Activated naive CD8-positive, alpha-beta T cell treated with anti-CD3 and anti-CD28 coated beads, Interleukin-2, amount 10 ng/mL, durations not matched to agents 7 days and 5 days (primary cell): ENCODE results near the gene TSR2. TPM values are rescaled to one million over a fixed set of nuclear protein-coding genes. Genes with fewer than 3 reads are reported as not detected.

ENCODE experiments used
- ATAC-seq: fragments of 150-1000 bp; cut with Tn5 transposase; one replicate; pipeline ENCODE4 v1.10.0; 2021; ENCODE audit warnings: low read depth, moderate library complexity
- POLR2A ChIA-PET: fragments of 350-600 bp; sonication (Branson Sonifier 250); formaldehyde crosslinking; loops from one replicate; lab custom pipeline; 2021; ENCODE audit warnings: antibody characterized with exemption; lab: Charles Lee
- DNase-seq: peaks from one replicate; pipeline ENCODE4 v3.0.0; 2021
- H3K27ac Mint-ChIP-seq: one replicate; pipeline ENCODE4 v1.8.0; 2022; ENCODE audit warnings: mild to moderate bottlenecking, mixed read lengths
- H3K27me3 Mint-ChIP-seq: one replicate; pipeline ENCODE4 v1.8.0; 2022; ENCODE audit warnings: mild to moderate bottlenecking, moderate library complexity, mixed read lengths
- H3K36me3 Mint-ChIP-seq: one replicate; pipeline ENCODE4 v1.8.0; 2021; ENCODE audit warnings: mild to moderate bottlenecking, mixed read lengths
- H3K4me1 Mint-ChIP-seq: one replicate; pipeline ENCODE4 v1.8.0; 2021; ENCODE audit warnings: mixed read lengths
- H3K4me3 Mint-ChIP-seq: one replicate; pipeline ENCODE4 v1.8.0; 2022; ENCODE audit warnings: mild to moderate bottlenecking, moderate library complexity, mixed read lengths
- H3K9me3 Mint-ChIP-seq: one replicate; pipeline ENCODE4 v1.8.0; 2021; ENCODE audit warnings: mixed read lengths
- total RNA-seq, 2 experiments: library from RNA; stranded (reverse); gene quantifications; one replicate each; pipeline ENCODE4 v1.2.3, GENCODE V29; 2021

The TSR2 gene
- total RNA-seq, 2 experiments from 2014 or later = 32.4 to 33.8 TPM

- no peaks in the 10 kb centered on the region for H3K27me3 Mint-ChIP-seq
- H3K36me3 Mint-ChIP-seq = no peaks in the 10 kb centered on the region
- peaks cover 4% of the 10 kb centered on the region for H3K4me1 Mint-ChIP-seq
- no peak overlapping the region for H3K27ac Mint-ChIP-seq
- DNase-seq (no peak), ATAC-seq (no peak)
- POLR2A ChIA-PET = no interaction called here
- H3K9me3 Mint-ChIP-seq = no peaks in the 10 kb centered on the region
- H3K4me3 Mint-ChIP-seq = no peak overlapping the region
Observed at GRCh38 chrX:54435121-54435520, 5.1 kb upstream of the TSR2 start.

GRCh38 chrX:54442790-54443189 lies 2.6 kb downstream of the TSR2 start:
- Mint-ChIP-seq H3K4me1 (peaks cover 13% of the 10 kb centered on the region), H3K36me3 (peaks cover 6% of the 10 kb centered on the region), H3K27ac (no peak overlapping the region), H3K9me3 (no peaks in the 10 kb centered on the region), H3K27me3 (no peaks in the 10 kb centered on the region), H3K4me3 (no peak overlapping the region)
- DNase-seq (no peak), ATAC-seq (no peak)
- POLR2A ChIA-PET = no interaction called here

- Mint-ChIP-seq H3K4me3 (no peak overlapping the region), H3K27ac (no peak overlapping the region), H3K27me3 (no peaks in the 10 kb centered on the region), H3K36me3 (peaks cover 6% of the 10 kb centered on the region), H3K4me1 (peaks cover 13% of the 10 kb centered on the region), H3K9me3 (no peaks in the 10 kb centered on the region)
- POLR2A ChIA-PET = no interaction called here
- DNase-seq = no peak
- ATAC-seq = no peak
Observed at GRCh38 chrX:54444752-54445151, 4.5 kb downstream of the TSR2 start.

- no peak overlapping the region for H3K4me3 Mint-ChIP-seq
- no peaks in the 10 kb centered on the region for H3K9me3 Mint-ChIP-seq
- no peak for ATAC-seq
- no peak overlapping the region for H3K27ac Mint-ChIP-seq
- no peak for DNase-seq
- POLR2A ChIA-PET = interaction anchor here (0.6 kb wide), 1 partner anchor 50 kb away, joined by 3 read pairs; no protein-coding TSS in a partner anchor
- no peaks in the 10 kb centered on the region for H3K27me3 Mint-ChIP-seq
- H3K4me1 Mint-ChIP-seq = peaks cover 10% of the 10 kb centered on the region
- H3K36me3 Mint-ChIP-seq = peaks cover 6% of the 10 kb centered on the region
Observed at GRCh38 chrX:54446084-54446483, 5.9 kb downstream of the TSR2 start.

- peaks cover 6% of the 10 kb centered on the region for H3K36me3 Mint-ChIP-seq
- no peak overlapping the region for H3K27ac Mint-ChIP-seq
- POLR2A ChIA-PET = no interaction called here
- H3K4me1 Mint-ChIP-seq = no peaks in the 10 kb centered on the region
- no peaks in the 10 kb centered on the region for H3K27me3 Mint-ChIP-seq
- no peak for ATAC-seq
- H3K9me3 Mint-ChIP-seq = no peaks in the 10 kb centered on the region
- no peak overlapping the region for H3K4me3 Mint-ChIP-seq
- DNase-seq = no peak
Observed at GRCh38 chrX:54447461-54447860, 7.3 kb downstream of the TSR2 start.

DNA sequence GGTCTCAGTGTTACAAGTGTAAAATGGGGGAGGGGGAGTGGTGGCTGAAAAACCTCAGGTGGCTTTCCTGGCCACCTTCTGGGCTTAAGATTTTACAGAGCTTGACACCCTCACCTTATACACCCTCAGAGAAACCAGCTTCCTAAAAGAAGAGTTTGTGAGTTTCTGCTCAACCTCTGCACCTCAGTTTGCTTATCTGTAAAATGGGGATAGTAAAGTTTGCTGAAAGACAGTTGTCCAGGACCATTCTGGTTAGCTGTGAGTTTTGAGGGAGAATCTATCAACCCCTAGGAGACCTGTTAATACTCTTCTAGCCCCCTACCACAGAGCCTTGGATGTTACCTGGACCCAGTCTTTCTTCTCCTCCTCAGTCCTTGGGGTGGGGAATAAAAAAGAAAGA lies 9.7 kb downstream of the TSR2 start:
- DNase-seq (no peak), ATAC-seq (no peak)
- POLR2A ChIA-PET = no interaction called here
- no peak overlapping the region for H3K4me3 Mint-ChIP-seq
- no peaks in the 10 kb centered on the region for H3K36me3 Mint-ChIP-seq
- no peaks in the 10 kb centered on the region for H3K9me3 Mint-ChIP-seq
- no peak overlapping the region for H3K27ac Mint-ChIP-seq
- H3K27me3 Mint-ChIP-seq = no peaks in the 10 kb centered on the region
- no peaks in the 10 kb centered on the region for H3K4me1 Mint-ChIP-seq

DNA sequence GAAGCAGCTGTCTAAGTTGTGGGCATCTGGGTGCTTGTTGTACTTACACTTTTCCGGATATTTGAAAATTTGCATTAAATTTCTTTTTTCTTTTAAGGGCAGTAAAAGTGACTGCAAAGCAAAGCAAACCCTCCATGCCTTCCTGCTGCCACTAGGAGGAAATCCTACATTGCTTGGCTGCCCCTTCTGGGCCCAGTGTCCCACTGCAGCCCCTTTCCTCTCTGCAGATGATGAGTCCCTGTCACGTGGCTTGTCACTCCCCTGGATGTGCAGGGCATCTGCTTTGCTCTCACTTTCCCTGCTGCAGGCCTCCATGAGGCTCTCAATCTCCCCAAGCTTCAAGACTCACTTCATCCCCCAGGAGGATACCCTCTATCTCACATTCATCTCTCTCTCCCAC lies 12.7 kb downstream of the TSR2 start:
- no peaks in the 10 kb centered on the region for H3K4me1 Mint-ChIP-seq
- no peak overlapping the region for H3K27ac Mint-ChIP-seq
- POLR2A ChIA-PET = no interaction called here
- no peak for ATAC-seq
- no peaks in the 10 kb centered on the region for H3K36me3 Mint-ChIP-seq
- DNase-seq = no peak
- H3K4me3 Mint-ChIP-seq = no peak overlapping the region
- no peaks in the 10 kb centered on the region for H3K27me3 Mint-ChIP-seq
- H3K9me3 Mint-ChIP-seq = no peaks in the 10 kb centered on the region

GRCh38 chrX:54470054-54470760 lies 30.0 kb downstream of the TSR2 start:
- no peak overlapping the region for H3K4me3 Mint-ChIP-seq
- no peaks in the 10 kb centered on the region for H3K4me1 Mint-ChIP-seq
- H3K9me3 Mint-ChIP-seq = no peaks in the 10 kb centered on the region
- POLR2A ChIA-PET = no interaction called here
- no peaks in the 10 kb centered on the region for H3K27me3 Mint-ChIP-seq
- no peak for DNase-seq
- no peak overlapping the region for H3K27ac Mint-ChIP-seq
- ATAC-seq = no peak
- H3K36me3 Mint-ChIP-seq = no peaks in the 10 kb centered on the region

DNA sequence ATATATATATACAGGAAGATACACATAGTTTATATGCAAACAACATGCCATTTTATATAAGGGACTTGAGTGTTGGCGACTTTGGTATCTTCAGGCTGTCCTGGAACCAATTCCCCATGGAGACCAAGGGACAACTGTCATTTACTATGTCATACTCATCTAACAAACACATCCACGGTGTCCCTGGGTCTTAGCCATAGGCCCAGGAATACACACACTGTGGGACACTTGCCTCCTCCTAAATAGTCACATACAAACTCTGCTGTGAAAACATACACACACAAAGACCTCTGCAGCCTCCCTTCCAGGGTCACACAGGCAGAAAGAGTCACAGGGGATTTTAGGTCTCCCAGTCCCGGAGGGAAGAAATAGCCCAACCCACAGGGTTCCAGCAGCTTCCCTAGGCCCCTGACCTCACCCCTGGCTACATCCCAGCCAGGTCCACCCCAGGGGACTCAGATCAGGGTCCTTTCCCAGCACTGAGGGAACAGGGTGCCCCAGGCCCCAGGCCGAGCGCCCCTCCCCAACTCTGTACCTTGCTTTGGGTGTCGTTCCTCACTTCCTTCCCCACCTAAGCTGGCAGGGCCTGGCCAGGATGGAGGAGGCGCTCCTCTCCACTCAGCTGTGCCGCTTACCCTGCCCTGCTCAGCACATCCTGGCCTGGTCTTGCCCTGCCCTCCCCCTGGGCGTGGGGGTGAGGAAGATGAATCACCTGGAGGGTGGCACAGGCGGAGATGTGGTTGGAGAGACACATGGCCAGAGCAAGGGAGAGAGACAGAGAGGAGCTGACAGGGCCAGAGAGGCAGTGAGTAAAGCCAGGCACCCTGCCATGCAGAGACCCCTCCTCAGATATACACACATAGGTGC lies 34.0 kb downstream of the TSR2 start:
- Mint-ChIP-seq H3K4me3 (no peak overlapping the region), H3K4me1 (no peaks in the 10 kb centered on the region), H3K9me3 (no peaks in the 10 kb centered on the region), H3K27me3 (no peaks in the 10 kb centered on the region), H3K36me3 (no peaks in the 10 kb centered on the region), H3K27ac (no peak overlapping the region)
- DNase-seq (no peak), ATAC-seq (no peak)
- POLR2A ChIA-PET = no interaction called here

DNA sequence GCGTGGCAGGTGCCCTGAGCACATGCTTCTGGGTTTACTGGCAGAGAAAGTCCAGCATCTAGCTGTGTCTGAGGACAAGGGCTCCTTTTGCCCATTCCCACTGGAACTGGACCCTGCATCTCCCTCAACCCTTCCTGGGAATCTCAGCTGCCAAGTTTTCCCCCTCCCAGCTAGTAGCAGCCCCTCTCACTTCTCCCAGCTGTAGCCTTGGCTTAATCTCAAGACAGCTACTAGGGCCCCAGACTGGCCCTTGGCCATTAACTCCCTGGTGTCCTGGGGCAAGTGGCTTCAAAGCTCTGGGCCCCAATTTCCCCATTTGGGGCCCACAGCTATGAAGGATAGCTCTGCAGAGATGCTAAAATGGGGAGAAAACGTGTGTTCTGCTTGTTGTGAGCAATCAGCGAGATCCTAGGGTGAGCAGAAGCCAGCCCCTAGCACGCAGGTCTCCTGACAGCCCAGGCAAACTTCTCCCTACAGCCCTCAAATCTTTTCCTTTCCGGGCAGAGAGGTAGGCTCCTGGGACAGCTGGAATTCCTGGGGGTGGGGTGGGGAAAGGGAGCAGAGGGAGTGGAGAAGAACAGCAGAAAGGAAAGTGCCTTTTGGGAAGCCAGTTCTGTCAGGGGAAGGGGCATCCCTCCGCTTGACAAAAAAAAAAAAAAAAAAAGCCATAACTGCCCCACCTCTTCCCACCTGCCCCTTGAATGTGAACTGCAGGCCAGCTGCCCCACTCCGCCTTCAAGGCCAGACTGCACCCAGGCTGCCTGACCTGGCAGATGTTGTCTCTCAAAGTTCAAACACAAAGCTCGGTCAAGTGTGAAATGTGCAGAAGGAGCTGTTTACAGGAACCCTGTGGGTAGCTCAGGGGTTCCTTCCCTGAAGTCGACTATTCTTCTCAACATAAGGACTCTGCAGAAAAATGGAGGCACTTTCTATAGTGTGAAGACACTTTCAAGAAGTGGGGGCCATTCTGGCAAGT lies 39.2 kb downstream of the TSR2 start:
- Mint-ChIP-seq H3K4me1 (no peaks in the 10 kb centered on the region), H3K9me3 (no peaks in the 10 kb centered on the region), H3K36me3 (no peaks in the 10 kb centered on the region), H3K27ac (no peak overlapping the region), H3K4me3 (no peak overlapping the region), H3K27me3 (no peaks in the 10 kb centered on the region)
- POLR2A ChIA-PET = no interaction called here
- no peak for ATAC-seq
- no peak for DNase-seq

DNA sequence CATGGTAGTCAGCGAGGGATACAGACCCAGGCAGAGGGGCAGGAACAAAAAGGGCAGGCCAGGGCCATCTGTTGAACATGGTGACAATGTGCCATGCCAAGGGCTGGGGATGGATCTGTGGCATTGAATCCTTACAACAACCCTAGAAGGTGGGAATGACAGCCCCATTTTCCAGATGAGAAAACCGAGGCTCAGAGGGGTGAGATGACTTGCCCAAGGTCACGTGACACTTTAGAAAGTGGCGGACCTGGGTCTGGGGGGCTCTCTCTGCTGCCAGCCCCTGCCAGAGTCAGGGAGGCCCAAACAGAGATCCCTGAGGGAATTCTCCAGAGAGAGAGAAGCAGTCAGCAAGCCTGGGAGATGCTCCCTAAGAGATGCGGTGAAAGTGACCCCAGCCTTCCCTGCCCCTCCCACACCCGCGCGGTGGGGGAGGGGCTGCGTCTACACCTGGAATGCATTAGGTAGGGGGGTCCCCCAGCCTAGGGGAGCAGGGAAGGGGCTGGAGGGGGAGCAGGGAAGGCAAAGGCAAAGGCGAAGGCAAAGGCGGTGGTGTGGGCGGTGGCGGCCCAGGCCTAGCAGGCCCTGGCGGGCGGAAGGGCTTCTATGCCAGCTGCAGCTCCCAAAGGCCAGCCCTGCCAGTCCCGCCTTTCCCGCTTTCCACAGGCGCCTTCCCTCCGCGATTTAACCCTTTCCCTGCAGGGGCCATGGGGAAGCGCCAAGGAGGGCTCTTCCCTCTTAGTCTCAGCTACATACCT lies 42.8 kb downstream of the TSR2 start:
- no peaks in the 10 kb centered on the region for H3K9me3 Mint-ChIP-seq
- no peak overlapping the region for H3K4me3 Mint-ChIP-seq
- no peak for ATAC-seq
- H3K27me3 Mint-ChIP-seq = no peaks in the 10 kb centered on the region
- no peak for DNase-seq
- H3K36me3 Mint-ChIP-seq = no peaks in the 10 kb centered on the region
- H3K4me1 Mint-ChIP-seq = no peaks in the 10 kb centered on the region
- POLR2A ChIA-PET = no interaction called here
- no peak overlapping the region for H3K27ac Mint-ChIP-seq

GRCh38 chrX:54483946-54484345 lies 43.7 kb downstream of the TSR2 start:
- Mint-ChIP-seq H3K4me3 (no peak overlapping the region), H3K27ac (no peak overlapping the region), H3K36me3 (no peaks in the 10 kb centered on the region), H3K27me3 (no peaks in the 10 kb centered on the region), H3K4me1 (no peaks in the 10 kb centered on the region), H3K9me3 (no peaks in the 10 kb centered on the region)
- POLR2A ChIA-PET = no interaction called here
- DNase-seq (no peak), ATAC-seq (no peak)

DNA sequence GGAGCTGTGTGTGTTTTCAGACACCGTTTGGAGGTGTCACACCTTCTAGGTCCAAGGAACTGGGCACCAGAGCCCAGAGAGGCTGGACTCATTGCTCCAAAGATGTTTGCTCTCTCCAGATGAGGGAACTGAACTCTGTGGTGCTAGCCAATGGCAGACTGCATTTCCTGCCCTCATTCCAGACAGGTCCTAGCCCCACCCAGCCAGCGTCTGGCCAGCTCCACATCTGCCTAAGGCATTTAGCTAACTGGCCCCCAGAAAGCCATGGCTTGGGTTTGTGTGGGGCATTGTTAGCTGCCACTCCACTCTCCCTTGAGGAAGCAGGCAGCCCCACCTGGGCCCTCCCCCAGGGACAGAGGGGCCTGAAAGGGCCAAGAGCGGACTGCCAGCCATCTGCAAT lies 44.5 kb downstream of the TSR2 start:
- Mint-ChIP-seq H3K4me1 (no peaks in the 10 kb centered on the region), H3K4me3 (no peak overlapping the region)
- POLR2A ChIA-PET = no interaction called here

More for the DNA sequence above, 44.5 kb downstream of the TSR2 start:
- Mint-ChIP-seq H3K27me3 (no peaks in the 10 kb centered on the region), H3K9me3 (no peaks in the 10 kb centered on the region), H3K27ac (no peak overlapping the region), H3K36me3 (no peaks in the 10 kb centered on the region)
- DNase-seq (no peak), ATAC-seq (no peak)
